Measurements from ENCODE around the gene TRIM38. TPM values are rescaled to one million over a fixed set of nuclear protein-coding genes. Genes with fewer than 3 reads are reported as not detected.
A peak's percentile ranks its signal among the peaks of the same experiment; 100 is the strongest.
"Not testable (repeated sequence)": the region's sequence is repeated elsewhere in the genome, so short reads cannot be mapped to it uniquely, and the experiment has no call there.

Gene TRIM38
- total and polyA plus RNA-seq, 2 of the 13 experiments (the other 11 are each of a cell fraction or from before 2014, with no cell fraction given): 2.5 to 3.1 TPM

- ATAC-seq; POLR2A ChIA-PET; H3K36me3 ChIP-seq (replicated peaks in 1 of 2; ENCODE audit: control insufficient read depth in 1 of 2, insufficient read depth in 2 of 2, low read length in 2 of 2); H3K4me3 ChIP-seq (replicated peaks in 1 of 3; ENCODE audit: insufficient read depth in 1 of 3, low read depth in 2 of 3, low read length in 3 of 3); FAIRE-seq; H3K27me3 ChIP-seq (ENCODE audit: control insufficient read depth in 1 of 2, insufficient read depth in 2 of 2, low read length in 2 of 2); H2AFZ ChIP-seq (ENCODE audit: low read length); H3K79me2 ChIP-seq (ENCODE audit: insufficient read depth, low read length); in situ Hi-C loops (cut with HindIII; ENCODE audit: extremely low pct_ligation_motif_present, low pct_unique_long_range_greater_than_20kb); BruUV-seq (replicated peaks); CTCF ChIA-PET (ENCODE audit: low intra/inter-chr PET ratio, low total read pairs); H3K27ac ChIP-seq (ENCODE audit: extremely low read length, insufficient read depth, low read length); H3K9me3 ChIP-seq (ENCODE audit: low read length); H3K9ac ChIP-seq (ENCODE audit: insufficient read depth, low read depth, low read length); H4K20me1 ChIP-seq (ENCODE audit: insufficient read depth, low read length); H3K4me2 ChIP-seq (ENCODE audit: low read depth, low read length); DNase-seq (ENCODE audit: low spot score): not testable (repeated sequence)
- TF ChIP-seq ZNF431 (CRISPR knock-in tag; IDR thresholded peaks at IDR 0.05; ENCODE audit: borderline replicate concordance, low read depth): peak; percentile 99
- intact Hi-C loops (cut with micrococcal nuclease; ENCODE audit: unreplicated experiment): loop anchor here (10.0 kb wide), 2 partner anchors 391 to 721 kb away; no protein-coding TSS in a partner anchor
- H3K4me1 ChIP-seq (ENCODE audit: insufficient read depth, low read length): peaks cover 28% of the 10 kb centered on the region
- 55% methylated on average over 3 of the region's 3 CpGs for WGBS (ENCODE audit: low lambda C conversion rate)
These were observed 16.9 kb upstream of the TRIM38 start for GRCh38 chr6:25945738-25946137.

GRCh38 chr6:25946631-25947030 is 16.0 kb upstream of the TRIM38 start:
- no TSS peak for BruUV-seq (replicated peaks)
- no peak overlapping the region for H2AFZ ChIP-seq (ENCODE audit: low read length)
- in situ Hi-C loops (cut with HindIII; ENCODE audit: extremely low pct_ligation_motif_present, low pct_unique_long_range_greater_than_20kb): no loop called here
- no peak overlapping the region for H3K9ac ChIP-seq (ENCODE audit: insufficient read depth, low read depth, low read length)
- H4K20me1 ChIP-seq (ENCODE audit: insufficient read depth, low read length): no peaks in the 10 kb centered on the region
- ChIA-PET POLR2A (no interaction called here), CTCF (ENCODE audit: low intra/inter-chr PET ratio, low total read pairs) (no interaction called here)
- no peak overlapping the region for H3K4me3 ChIP-seq (replicated peaks in 1 of 3; ENCODE audit: insufficient read depth in 1 of 3, low read depth in 2 of 3, low read length in 3 of 3)
- no peaks in the 10 kb centered on the region for H3K36me3 ChIP-seq (replicated peaks in 1 of 2; ENCODE audit: control insufficient read depth in 1 of 2, insufficient read depth in 2 of 2, low read length in 2 of 2)
- TF ChIP-seq NFE2L1 (CRISPR knock-in tag; IDR thresholded peaks at IDR 0.05; ENCODE audit: borderline replicate concordance): no peak
- TF ChIP-seq ADNP (CRISPR knock-in tag; IDR thresholded peaks at IDR 0.05): no peak
- no peak for TF ChIP-seq ZNF564 (CRISPR knock-in tag; IDR thresholded peaks at IDR 0.05)
- no peak for TF ChIP-seq PAX8 (CRISPR knock-in tag; IDR thresholded peaks at IDR 0.05; ENCODE audit: borderline replicate concordance)
- TF ChIP-seq PBX3 (CRISPR knock-in tag; IDR thresholded peaks at IDR 0.05; ENCODE audit: borderline replicate concordance): no peak
- no peak for TF ChIP-seq ZNF749 (CRISPR knock-in tag; IDR thresholded peaks at IDR 0.05; ENCODE audit: borderline replicate concordance)
- TF ChIP-seq, protein P1, sequence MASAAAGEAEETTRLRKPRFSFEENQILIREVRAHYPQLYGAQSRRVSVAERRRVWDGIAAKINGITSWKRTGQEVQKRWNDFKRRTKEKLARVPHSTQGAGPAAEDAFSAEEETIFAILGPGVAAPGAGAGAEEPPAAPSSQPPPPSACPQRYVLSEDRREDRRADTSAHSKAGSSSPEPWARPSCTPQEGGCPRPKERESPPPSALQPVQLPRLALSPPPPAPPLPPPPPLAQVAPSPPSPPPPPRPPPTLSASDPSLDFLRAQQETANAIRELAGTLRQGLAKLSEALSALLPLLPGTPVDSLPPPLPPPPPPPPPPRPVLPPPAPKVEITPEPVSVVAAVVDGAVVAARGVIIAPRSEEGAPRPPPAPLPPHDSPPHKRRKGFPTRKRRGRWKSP (CRISPR knock-in tag; IDR thresholded peaks at IDR 0.05): no peak
- TF ChIP-seq ZNF615 (CRISPR knock-in tag; IDR thresholded peaks at IDR 0.05; ENCODE audit: borderline replicate concordance): no peak
- TF ChIP-seq ZNF781 (CRISPR knock-in tag; IDR thresholded peaks at IDR 0.05; ENCODE audit: borderline replicate concordance, not compliant biosample characterization): no peak
- TF ChIP-seq TCF7 (IDR thresholded peaks at IDR 0.05; ENCODE audit: low read depth): no peak
- no peak for TF ChIP-seq SOX13 (IDR thresholded peaks at IDR 0.05)
- TF ChIP-seq SOX13 (CRISPR knock-in tag; conservative IDR thresholded peaks at IDR 0.05 in 1 of 2, IDR thresholded peaks at IDR 0.05 in 1 of 2): no peak
- WGBS (ENCODE audit: low lambda C conversion rate): 70% methylated on average over 2 of the region's 2 CpGs
- no peak overlapping the region for H3K4me2 ChIP-seq (ENCODE audit: low read depth, low read length)
- ATAC-seq (no peak), DNase-seq (ENCODE audit: low spot score) (no peak), FAIRE-seq (no peak)
- peaks cover 25% of the 10 kb centered on the region for H3K4me1 ChIP-seq (ENCODE audit: insufficient read depth, low read length)
- H3K79me2 ChIP-seq (ENCODE audit: insufficient read depth, low read length): no peaks in the 10 kb centered on the region
- intact Hi-C loops (cut with micrococcal nuclease; ENCODE audit: unreplicated experiment): loop anchor here (10.0 kb wide), 2 partner anchors 392 to 722 kb away; no protein-coding TSS in a partner anchor
- peaks cover 6% of the 10 kb centered on the region; the same call in 1 of the 2 replicates for H3K9me3 ChIP-seq (ENCODE audit: low read length)
- no peak overlapping the region for H3K27ac ChIP-seq (ENCODE audit: extremely low read length, insufficient read depth, low read length)
- no peaks in the 10 kb centered on the region for H3K27me3 ChIP-seq (ENCODE audit: control insufficient read depth in 1 of 2, insufficient read depth in 2 of 2, low read length in 2 of 2)
